Type B pancreatic cell (in vitro differentiated cells): Measurements from ENCODE around the gene STAP2. TPM values are rescaled to one million over a fixed set of nuclear protein-coding genes. Genes with fewer than 3 reads are reported as not detected.
"Not testable (repeated sequence)": the region's sequence is repeated elsewhere in the genome, so short reads cannot be mapped to it uniquely, and the experiment has no call there.

Experiments used
- DNase-seq: peaks from one replicate; pipeline ENCODE4 v3.0.0; 2021; ENCODE audit warnings: mixed read lengths; ENCODE audit not compliant: unreplicated experiment; ENCODE audit errors: extremely low spot score
- H3K27ac Mint-ChIP-seq: 2 replicates; pipeline ENCODE4 v1.8.0; 2021; ENCODE audit warnings: mild to moderate bottlenecking, mixed read lengths
- H3K27me3 Mint-ChIP-seq: 2 replicates; pipeline ENCODE4 v1.8.0; 2021; ENCODE audit warnings: mixed read lengths
- H3K36me3 Mint-ChIP-seq: 2 replicates; pipeline ENCODE4 v1.8.0; 2021; ENCODE audit warnings: mixed read lengths
- H3K4me1 Mint-ChIP-seq: one replicate; pipeline ENCODE4 v1.8.0; 2021; ENCODE audit warnings: mixed read lengths; ENCODE audit not compliant: unreplicated experiment
- H3K4me3 Mint-ChIP-seq: 2 replicates; pipeline ENCODE4 v1.8.0; 2021; ENCODE audit warnings: mild to moderate bottlenecking, mixed read lengths
- H3K9me3 Mint-ChIP-seq: 2 replicates; pipeline ENCODE4 v1.8.0; 2021; ENCODE audit warnings: mixed read lengths
- total RNA-seq: library from RNA; stranded (reverse); gene quantifications from 2 replicates; pipeline ENCODE4 v1.2.1, GENCODE V29; 2021; ENCODE audit warnings: low replicate concordance
- TF ChIP-seq, protein P1 (sequence below): fragments of 200-600 bp; sonication (generic); conservative IDR thresholded peaks from 2 replicates; pipeline ENCODE4 v1.5.0; 2021; ENCODE audit warnings: antibody characterized with exemption, mild to moderate bottlenecking

Gene STAP2
- total RNA-seq, 1 donor from 2014 or later: 42.5 TPM

DNA sequence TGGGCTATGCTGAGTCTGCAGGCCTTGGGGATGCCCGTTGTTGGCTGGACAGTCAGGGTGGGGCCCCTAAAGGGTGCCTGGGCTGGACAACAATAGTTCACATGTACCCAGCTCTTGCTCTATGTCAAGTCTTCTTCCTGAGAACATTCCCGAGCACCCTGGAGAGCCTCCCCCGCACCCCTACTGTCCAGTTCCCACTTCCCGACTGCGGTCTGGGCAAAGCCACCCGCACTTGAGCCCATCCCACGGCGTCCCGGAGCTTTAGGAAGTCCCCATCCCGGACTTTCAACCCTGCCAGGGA is 3.6 kb upstream of the STAP2 start:
- peak overlapping the region; percentile 92 for H3K4me3 Mint-ChIP-seq
- TF ChIP-seq, protein P1, sequence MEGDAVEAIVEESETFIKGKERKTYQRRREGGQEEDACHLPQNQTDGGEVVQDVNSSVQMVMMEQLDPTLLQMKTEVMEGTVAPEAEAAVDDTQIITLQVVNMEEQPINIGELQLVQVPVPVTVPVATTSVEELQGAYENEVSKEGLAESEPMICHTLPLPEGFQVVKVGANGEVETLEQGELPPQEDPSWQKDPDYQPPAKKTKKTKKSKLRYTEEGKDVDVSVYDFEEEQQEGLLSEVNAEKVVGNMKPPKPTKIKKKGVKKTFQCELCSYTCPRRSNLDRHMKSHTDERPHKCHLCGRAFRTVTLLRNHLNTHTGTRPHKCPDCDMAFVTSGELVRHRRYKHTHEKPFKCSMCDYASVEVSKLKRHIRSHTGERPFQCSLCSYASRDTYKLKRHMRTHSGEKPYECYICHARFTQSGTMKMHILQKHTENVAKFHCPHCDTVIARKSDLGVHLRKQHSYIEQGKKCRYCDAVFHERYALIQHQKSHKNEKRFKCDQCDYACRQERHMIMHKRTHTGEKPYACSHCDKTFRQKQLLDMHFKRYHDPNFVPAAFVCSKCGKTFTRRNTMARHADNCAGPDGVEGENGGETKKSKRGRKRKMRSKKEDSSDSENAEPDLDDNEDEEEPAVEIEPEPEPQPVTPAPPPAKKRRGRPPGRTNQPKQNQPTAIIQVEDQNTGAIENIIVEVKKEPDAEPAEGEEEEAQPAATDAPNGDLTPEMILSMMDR: no peak
- peaks cover 5% of the 10 kb centered on the region for H3K27me3 Mint-ChIP-seq
- DNase-seq: no peak
- no peaks in the 10 kb centered on the region for H3K9me3 Mint-ChIP-seq
- H3K4me1 Mint-ChIP-seq: peaks cover 9% of the 10 kb centered on the region
- H3K27ac Mint-ChIP-seq: peak overlapping the region; percentile 98
- H3K36me3 Mint-ChIP-seq: peaks cover 9% of the 10 kb centered on the region

DNA sequence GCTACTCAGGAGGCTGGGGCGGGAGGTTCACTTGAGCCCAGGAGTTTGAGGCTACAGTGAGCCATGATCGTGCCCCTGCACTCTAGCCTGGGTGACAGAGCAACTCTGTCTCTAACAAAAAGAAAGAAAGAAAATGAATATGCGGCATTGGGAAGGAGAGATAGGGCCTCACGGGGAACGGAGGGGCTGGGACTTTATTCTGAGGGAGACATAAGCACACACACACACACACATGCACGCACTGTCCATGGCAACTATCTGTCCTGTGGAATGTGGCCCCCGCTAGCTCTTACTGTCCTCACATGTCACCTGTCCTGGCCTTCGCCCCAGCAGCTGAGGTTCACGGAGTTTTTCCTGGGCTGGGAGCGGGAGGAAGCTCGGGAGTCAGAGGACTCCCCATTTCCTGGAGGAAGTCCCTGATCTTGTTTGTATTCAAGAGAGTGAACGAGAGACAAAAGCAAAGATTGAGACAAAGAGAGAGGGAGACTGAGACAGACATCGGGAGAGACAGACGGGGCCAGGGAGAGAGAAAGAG is 654 bp downstream of the STAP2 start:
- no peak for DNase-seq
- Mint-ChIP-seq H3K27me3 (peaks cover 4% of the 10 kb centered on the region), H3K4me3 (peak overlapping the region; percentile 93), H3K27ac (peak overlapping the region; percentile 98), H3K9me3 (no peaks in the 10 kb centered on the region), H3K36me3 (peaks cover 16% of the 10 kb centered on the region), H3K4me1 (peaks cover 9% of the 10 kb centered on the region)
- TF ChIP-seq, protein P1: no peak

DNA sequence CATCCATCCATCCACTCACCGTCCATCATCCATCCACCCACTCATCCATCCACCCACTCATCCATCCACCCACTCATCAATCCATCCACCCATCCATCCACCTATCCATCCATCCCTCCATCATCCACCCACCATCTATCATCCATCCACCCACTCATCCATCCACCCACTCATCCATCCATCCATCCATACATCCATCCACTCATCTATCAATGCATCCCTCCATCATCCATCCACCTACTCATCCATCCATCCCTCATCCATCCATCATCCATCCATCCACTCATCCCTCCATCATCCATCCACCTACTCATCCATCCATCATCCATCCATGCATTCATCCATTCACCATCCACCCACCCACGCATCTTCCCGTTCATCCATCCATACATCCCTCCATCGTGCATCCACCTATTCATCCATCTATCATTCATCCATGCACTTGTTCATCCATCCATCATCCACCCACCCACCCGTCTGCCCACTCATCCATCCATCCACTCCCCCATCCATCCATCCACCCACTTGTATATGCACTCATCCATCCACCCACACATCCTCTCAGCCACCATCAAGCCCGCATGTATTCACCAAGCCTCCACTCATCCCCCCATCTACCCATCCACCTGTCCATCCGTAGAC is 3.6 kb downstream of the STAP2 start:
- H3K4me3 Mint-ChIP-seq: no peak overlapping the region
- DNase-seq: no peak
- no peak overlapping the region for H3K27ac Mint-ChIP-seq
- peaks cover 5% of the 10 kb centered on the region for H3K4me1 Mint-ChIP-seq
- no peaks in the 10 kb centered on the region for H3K9me3 Mint-ChIP-seq
- peaks cover 12% of the 10 kb centered on the region for H3K36me3 Mint-ChIP-seq
- TF ChIP-seq, protein P1: no peak
- H3K27me3 Mint-ChIP-seq: no peaks in the 10 kb centered on the region

DNA sequence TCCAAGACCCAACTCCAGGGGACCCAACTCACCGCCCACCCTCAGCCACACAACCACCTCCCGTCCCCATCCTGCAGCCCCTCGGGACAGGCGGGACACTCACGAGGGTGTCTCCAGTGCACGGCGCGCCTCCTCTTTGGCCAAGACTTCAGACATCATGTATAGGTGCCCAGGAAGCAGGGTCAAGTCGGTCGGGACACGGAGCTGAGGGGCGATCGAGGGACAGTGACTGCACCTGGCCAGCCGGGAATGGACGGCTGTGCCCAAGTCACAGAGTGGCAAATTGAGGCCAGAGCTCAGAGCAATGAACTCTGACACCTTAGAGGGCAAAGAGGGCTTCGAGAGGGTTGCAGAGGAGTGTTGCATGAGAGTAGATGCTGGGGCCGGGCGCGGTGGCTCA is 8.8 kb downstream of the STAP2 start:
- Mint-ChIP-seq H3K4me3 (no peak overlapping the region), H3K27me3 (peaks cover 4% of the 10 kb centered on the region), H3K9me3 (no peaks in the 10 kb centered on the region), H3K36me3 (peaks cover 4% of the 10 kb centered on the region), H3K4me1 (no peaks in the 10 kb centered on the region), H3K27ac (no peak overlapping the region)
- TF ChIP-seq, protein P1: no peak
- DNase-seq: no peak

DNA sequence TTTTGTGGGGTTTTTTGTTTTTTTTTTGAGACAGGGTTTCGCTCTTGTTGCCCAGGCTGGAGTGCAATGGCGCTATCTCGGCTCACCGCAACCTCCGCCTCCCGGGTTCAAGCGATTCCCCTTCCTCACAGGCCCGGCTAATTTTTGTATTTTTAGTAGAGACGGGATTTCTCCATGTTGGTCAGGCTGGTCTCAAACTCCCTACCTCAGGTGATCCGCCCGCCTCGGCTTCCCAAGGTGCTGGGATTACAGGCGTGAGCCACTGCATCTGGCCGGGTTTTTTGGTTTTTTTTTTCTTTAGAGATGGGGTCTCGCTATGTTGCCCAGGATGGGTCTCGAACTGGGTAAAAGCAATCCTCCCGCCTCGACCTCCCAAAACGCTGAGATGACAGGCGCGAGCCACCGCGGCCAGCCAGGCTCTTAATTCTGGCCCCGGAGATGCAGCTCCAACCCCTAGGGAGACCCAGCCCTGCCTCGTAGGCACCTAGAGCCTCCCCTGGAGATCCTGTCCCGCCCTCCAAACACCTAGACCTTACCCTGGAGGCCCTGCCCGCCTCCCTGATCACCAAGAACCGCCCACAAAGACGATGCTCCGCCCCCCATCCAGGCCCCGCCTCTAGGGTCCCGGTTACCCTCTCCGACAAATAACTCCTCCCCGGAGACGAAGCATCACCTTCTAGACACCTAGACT is 9.5 kb downstream of the STAP2 start:
- H3K4me3 Mint-ChIP-seq: peak overlapping the region; percentile 85
- H3K4me1 Mint-ChIP-seq, H3K36me3 Mint-ChIP-seq, H3K9me3 Mint-ChIP-seq, DNase-seq, H3K27me3 Mint-ChIP-seq, H3K27ac Mint-ChIP-seq: not testable (repeated sequence)

DNA sequence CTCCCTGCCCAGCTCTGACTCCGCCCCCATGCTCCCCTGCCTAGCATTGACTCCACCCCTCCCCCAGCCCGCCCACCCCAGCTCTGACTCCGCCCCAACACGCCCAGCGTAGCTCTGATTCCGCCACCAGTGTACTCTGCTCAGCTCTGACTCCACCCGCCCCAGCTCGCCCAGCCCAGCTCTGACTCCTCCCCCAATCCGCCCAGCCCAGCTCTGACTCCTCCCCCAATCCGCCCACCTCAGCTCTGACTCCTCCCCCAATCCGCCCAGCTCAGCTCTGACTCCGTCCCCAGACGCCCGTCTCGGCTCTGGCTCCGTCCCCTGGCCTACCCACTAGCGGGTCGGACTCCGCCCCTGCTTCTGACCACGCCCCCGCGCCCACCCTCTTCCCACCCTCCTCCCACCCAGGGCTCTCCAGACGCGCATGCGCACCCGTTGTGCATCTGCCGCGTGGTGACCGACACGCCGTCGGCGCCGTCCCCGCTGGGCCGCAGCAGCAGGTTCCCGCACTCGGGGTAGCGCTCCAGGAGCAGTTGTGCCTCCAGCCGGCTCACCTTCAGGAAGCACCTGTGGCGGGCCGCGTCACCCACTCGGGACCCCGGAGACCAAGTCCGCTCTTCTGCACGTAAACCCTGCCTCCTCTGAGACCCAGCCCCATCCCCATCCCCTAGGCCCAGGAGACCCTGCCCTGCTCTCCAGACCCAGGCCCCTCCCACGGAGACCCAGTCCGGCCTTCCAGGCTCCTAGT is 10.2 kb downstream of the STAP2 start:
- H3K27ac Mint-ChIP-seq: peak overlapping the region; percentile 83

More for the DNA sequence above, 10.2 kb downstream of the STAP2 start:
- Mint-ChIP-seq H3K27me3 (peaks cover 4% of the 10 kb centered on the region), H3K4me3 (peak overlapping the region; percentile 85), H3K36me3 (no peaks in the 10 kb centered on the region), H3K4me1 (no peaks in the 10 kb centered on the region), H3K9me3 (no peaks in the 10 kb centered on the region)
- peak; percentile 98 for DNase-seq
- TF ChIP-seq, protein P1: no peak
